Astrocyte (in vitro differentiated cells and primary cell): Measurements from ENCODE around the gene POLR1G.

Experiments used
- EZH2 ChIP-seq: IDR thresholded peaks from 2 replicates; pipeline ENCODE4 v1.6.1; 2012; ENCODE audit warnings: mild to moderate bottlenecking, low read length, inconsistent platforms; ENCODE audit not compliant: insufficient read depth
- TF ChIP-seq, protein P1 (sequence below): IDR thresholded peaks from 2 replicates; pipeline ENCODE4 v1.5.1; 2011; ENCODE audit warnings: low read depth, mild to moderate bottlenecking, inconsistent platforms, low read length, moderate library complexity; ENCODE audit not compliant: insufficient read depth

DNA sequence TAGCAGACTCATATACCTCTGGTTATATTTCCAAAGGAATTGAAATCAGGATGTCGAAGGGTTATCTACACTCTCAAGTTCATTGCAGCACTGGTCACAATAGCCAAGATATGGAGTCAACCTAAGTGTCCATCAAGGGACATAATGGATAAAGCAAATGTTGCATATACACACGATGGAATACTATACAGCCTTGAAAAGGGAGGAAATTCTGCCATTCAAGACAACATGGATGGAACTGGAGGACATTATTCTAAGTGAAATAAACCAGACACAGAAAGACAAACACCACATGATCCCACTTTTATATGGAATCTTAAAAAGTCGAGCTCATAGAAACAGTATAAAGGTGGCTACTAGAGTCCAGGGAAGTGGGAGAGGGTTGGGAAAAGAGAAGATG is 30.9 kb downstream of the POLR1G start:
- TF ChIP-seq, protein P1, sequence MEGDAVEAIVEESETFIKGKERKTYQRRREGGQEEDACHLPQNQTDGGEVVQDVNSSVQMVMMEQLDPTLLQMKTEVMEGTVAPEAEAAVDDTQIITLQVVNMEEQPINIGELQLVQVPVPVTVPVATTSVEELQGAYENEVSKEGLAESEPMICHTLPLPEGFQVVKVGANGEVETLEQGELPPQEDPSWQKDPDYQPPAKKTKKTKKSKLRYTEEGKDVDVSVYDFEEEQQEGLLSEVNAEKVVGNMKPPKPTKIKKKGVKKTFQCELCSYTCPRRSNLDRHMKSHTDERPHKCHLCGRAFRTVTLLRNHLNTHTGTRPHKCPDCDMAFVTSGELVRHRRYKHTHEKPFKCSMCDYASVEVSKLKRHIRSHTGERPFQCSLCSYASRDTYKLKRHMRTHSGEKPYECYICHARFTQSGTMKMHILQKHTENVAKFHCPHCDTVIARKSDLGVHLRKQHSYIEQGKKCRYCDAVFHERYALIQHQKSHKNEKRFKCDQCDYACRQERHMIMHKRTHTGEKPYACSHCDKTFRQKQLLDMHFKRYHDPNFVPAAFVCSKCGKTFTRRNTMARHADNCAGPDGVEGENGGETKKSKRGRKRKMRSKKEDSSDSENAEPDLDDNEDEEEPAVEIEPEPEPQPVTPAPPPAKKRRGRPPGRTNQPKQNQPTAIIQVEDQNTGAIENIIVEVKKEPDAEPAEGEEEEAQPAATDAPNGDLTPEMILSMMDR = no peak
- TF ChIP-seq EZH2 = no peak
